ENCODE results near the gene CYP1A2. TPM values are rescaled to one million over a fixed set of nuclear protein-coding genes. Genes with fewer than 3 reads are reported as not detected.
A peak's percentile ranks its signal among the peaks of the same experiment; 100 is the strongest.

Gene CYP1A2
- total RNA-seq, 1 experiment from 2014 or later = not detected

- Mint-ChIP-seq H3K9me3 (ENCODE audit: unreplicated experiment) (no peaks in the 10 kb centered on the region), H3K4me3 (ENCODE audit: unreplicated experiment) (no peak overlapping the region), H3K36me3 (ENCODE audit: insufficient read depth, unreplicated experiment) (no peaks in the 10 kb centered on the region), H3K27me3 (ENCODE audit: insufficient read depth, unreplicated experiment) (no peaks in the 10 kb centered on the region), H3K27ac (ENCODE audit: low read depth, unreplicated experiment) (no peak overlapping the region), H3K4me1 (ENCODE audit: insufficient read depth, unreplicated experiment) (no peaks in the 10 kb centered on the region)
- no TSS peak for BruUV-seq (replicated peaks)
- no peak for DNase-seq (ENCODE audit: unreplicated experiment)
- intact Hi-C loops (cut with micrococcal nuclease) = loop anchor here (10.0 kb wide), 1 partner anchor 298 kb away; the partner anchor contains the start of gene UBL7
- TF ChIP-seq CTCF (IDR thresholded peaks at IDR 0.05; ENCODE audit: unreplicated experiment) = no peak
- CTCF ChIA-PET = interaction anchor here (0.5 to 26.4 kb wide), 8 partner anchors 8 to 604 kb away, joined by 3 to 632 read pairs (median 3); partner anchors contain the start of gene CSK
- POLR2A ChIA-PET = interaction anchor here (0.7 to 1.4 kb wide), 3 partner anchors 28 to 217 kb away, joined by 3 read pairs; no protein-coding TSS in a partner anchor
Observed at GRCh38 chr15:74762791-74763150, 14.1 kb downstream of the CYP1A2 start.

- no peaks in the 10 kb centered on the region for H3K27me3 Mint-ChIP-seq (ENCODE audit: insufficient read depth, unreplicated experiment)
- H3K4me3 Mint-ChIP-seq (ENCODE audit: unreplicated experiment) = no peak overlapping the region
- no peaks in the 10 kb centered on the region for H3K36me3 Mint-ChIP-seq (ENCODE audit: insufficient read depth, unreplicated experiment)
- ChIA-PET CTCF (interaction anchor here (0.5 to 26.4 kb wide), 5 partner anchors 11 to 603 kb away, joined by 3 to 632 read pairs (median 3); partner anchors contain the start of gene CSK), POLR2A (interaction anchor here (0.7 to 1.4 kb wide), 3 partner anchors 28 to 217 kb away, joined by 3 read pairs; no protein-coding TSS in a partner anchor)
- no peak for TF ChIP-seq CTCF (IDR thresholded peaks at IDR 0.05; ENCODE audit: unreplicated experiment)
- H3K27ac Mint-ChIP-seq (ENCODE audit: low read depth, unreplicated experiment) = no peak overlapping the region
- H3K4me1 Mint-ChIP-seq (ENCODE audit: insufficient read depth, unreplicated experiment) = no peaks in the 10 kb centered on the region
- intact Hi-C loops (cut with micrococcal nuclease) = loop anchor here (10.0 kb wide), 1 partner anchor 299 kb away; the partner anchor contains the start of gene UBL7
- BruUV-seq (replicated peaks) = no TSS peak
- peak; percentile 44 for DNase-seq (ENCODE audit: unreplicated experiment)
- no peaks in the 10 kb centered on the region for H3K9me3 Mint-ChIP-seq (ENCODE audit: unreplicated experiment)
Observed at GRCh38 chr15:74763416-74763815, 14.8 kb downstream of the CYP1A2 start.

GRCh38 chr15:74767167-74768098 lies 18.8 kb downstream of the CYP1A2 start:
- H3K36me3 Mint-ChIP-seq (ENCODE audit: insufficient read depth, unreplicated experiment) = peaks cover 4% of the 10 kb centered on the region
- no peaks in the 10 kb centered on the region for H3K27me3 Mint-ChIP-seq (ENCODE audit: insufficient read depth, unreplicated experiment)
- POLR2A ChIA-PET = interaction anchor here (2.2 kb wide), 1 partner anchor 133 kb away, joined by 6 read pairs; no protein-coding TSS in a partner anchor
- DNase-seq (ENCODE audit: unreplicated experiment) = no peak
- peaks cover 6% of the 10 kb centered on the region for H3K4me1 Mint-ChIP-seq (ENCODE audit: insufficient read depth, unreplicated experiment)
- H3K27ac Mint-ChIP-seq (ENCODE audit: low read depth, unreplicated experiment) = no peak overlapping the region
- no peak for TF ChIP-seq CTCF (IDR thresholded peaks at IDR 0.05; ENCODE audit: unreplicated experiment)
- no peaks in the 10 kb centered on the region for H3K9me3 Mint-ChIP-seq (ENCODE audit: unreplicated experiment)
- no peak overlapping the region for H3K4me3 Mint-ChIP-seq (ENCODE audit: unreplicated experiment)
- BruUV-seq (replicated peaks) = no TSS peak
- intact Hi-C loops (cut with micrococcal nuclease) = loop anchor here (5.0 to 10.0 kb wide), 2 partner anchors 303 to 395 kb away; partner anchors contain the start of gene UBL7
- CTCF ChIA-PET = interaction anchor here (0.6 to 26.4 kb wide), 12 partner anchors 12 to 393 kb away, joined by 3 to 632 read pairs (median 8); no protein-coding TSS in a partner anchor
